ENCODE data around the gene GPER1.

Gene GPER1

GRCh38 chr7:1091644-1092027, 3.7 kb downstream of the GPER1 start:
- DNase-seq: no peak

- DNase-seq: no peak
Measured at GRCh38 chr7:1092161-1092632, 4.3 kb downstream of the GPER1 start.

- DNase-seq: no peak
Measured at GRCh38 chr7:1092806-1093501, 5.0 kb downstream of the GPER1 start.

GRCh38 chr7:1093502-1093843, 5.6 kb downstream of the GPER1 start:
- DNase-seq: no peak

GRCh38 chr7:1093916-1094508, 6.1 kb downstream of the GPER1 start:
- DNase-seq: no peak

- no peak for DNase-seq
Measured at GRCh38 chr7:1094870-1095269, 7.0 kb downstream of the GPER1 start.

- no peak for DNase-seq
Measured at GRCh38 chr7:1095621-1096155, 7.8 kb downstream of the GPER1 start.

- no peak for DNase-seq
Measured at GRCh38 chr7:1096156-1097119, 8.5 kb downstream of the GPER1 start.

GRCh38 chr7:1097120-1097504, 9.2 kb downstream of the GPER1 start:
- DNase-seq: no peak

- no peak for DNase-seq
Measured at GRCh38 chr7:1098243-1099153, 10.6 kb downstream of the GPER1 start.

- no peak for DNase-seq
Measured at GRCh38 chr7:1099154-1099542, 11.2 kb downstream of the GPER1 start.

- no peak for DNase-seq
Measured at GRCh38 chr7:1099637-1100036, 11.7 kb downstream of the GPER1 start.

GRCh38 chr7:1100386-1100785, 12.5 kb downstream of the GPER1 start:
- no peak for DNase-seq

GRCh38 chr7:1100834-1101562, 13.1 kb downstream of the GPER1 start:
- DNase-seq: no peak

- DNase-seq: no peak
Measured at GRCh38 chr7:1101563-1102431, 13.9 kb downstream of the GPER1 start.

- no peak for DNase-seq
Measured at GRCh38 chr7:1103009-1103788, 15.3 kb downstream of the GPER1 start.

GRCh38 chr7:1103789-1104515, 16.0 kb downstream of the GPER1 start:
- no peak for DNase-seq

- DNase-seq: no peak
Measured at GRCh38 chr7:1104516-1105179, 16.7 kb downstream of the GPER1 start.

- DNase-seq: no peak
Measured at GRCh38 chr7:1105189-1105588, 17.3 kb downstream of the GPER1 start.

Measured in DMS53 (cell line).